H9 (cell line): ENCODE results near the gene GBP6. TPM values are rescaled to one million over a fixed set of nuclear protein-coding genes. Genes with fewer than 3 reads are reported as not detected.

Experiments
- total RNA-seq: library from RNA; stranded (reverse); gene quantifications from 2 replicates; pipeline ENCODE4 v1.2.1, GENCODE V29; 2021

The GBP6 gene
- total RNA-seq, 1 experiment from 2014 or later = not detected

Other genes starting within 250 kb of the GBP6 start
- not detected in 2 replicates for gene GBP2, start 237.9 kb upstream of the GBP6 start, total RNA-seq
- gene GBP7, start 188.1 kb upstream of the GBP6 start, total RNA-seq = not detected in 2 replicates
- not detected in 2 replicates for gene GBP4, start 165.1 kb upstream of the GBP6 start, total RNA-seq
- gene GBP5, start 91.2 kb upstream of the GBP6 start, total RNA-seq = not detected in 2 replicates
- gene LRRC8B, start 160.8 kb downstream of the GBP6 start, total RNA-seq = 29.1 and 33.2 TPM in 2 replicates